Superior temporal gyrus (tissue), 1 donor: ENCODE measurements around the gene VWF.

ENCODE experiments used
- DNase-seq: peaks from one replicate; pipeline ENCODE4 v3.0.0-alpha.2; 2016; ENCODE audit errors: extremely low spot score

Gene VWF

GRCh38 chr12:6058481-6059161 is 65.8 kb downstream of the VWF start:
- DNase-seq: no peak

- DNase-seq: no peak
Measured at GRCh38 chr12:6057700-6058099, 66.8 kb downstream of the VWF start.

- no peak for DNase-seq
Measured at GRCh38 chr12:6056406-6057240, 67.8 kb downstream of the VWF start.

- no peak for DNase-seq
Measured at GRCh38 chr12:6053541-6053940, 70.9 kb downstream of the VWF start.

GRCh38 chr12:6052940-6053329 is 71.5 kb downstream of the VWF start:
- no peak for DNase-seq

GRCh38 chr12:6052206-6052939 is 72.1 kb downstream of the VWF start:
- no peak for DNase-seq

- DNase-seq: no peak
Measured at GRCh38 chr12:6049992-6050391, 74.5 kb downstream of the VWF start.

- no peak for DNase-seq
Measured at GRCh38 chr12:6049587-6049986, 74.9 kb downstream of the VWF start.

- DNase-seq: no peak
Measured at GRCh38 chr12:6047249-6048237, 76.9 kb downstream of the VWF start.

GRCh38 chr12:6046511-6047180 is 77.8 kb downstream of the VWF start:
- no peak for DNase-seq

GRCh38 chr12:6045438-6045837 is 79.0 kb downstream of the VWF start:
- DNase-seq: no peak

GRCh38 chr12:6044082-6044481 is 80.4 kb downstream of the VWF start:
- no peak for DNase-seq

GRCh38 chr12:6042446-6042845 is 82.0 kb downstream of the VWF start:
- DNase-seq: no peak

GRCh38 chr12:6041891-6042290 is 82.6 kb downstream of the VWF start:
- no peak for DNase-seq

GRCh38 chr12:6040815-6041214 is 83.7 kb downstream of the VWF start:
- DNase-seq: no peak

- DNase-seq: peak; percentile 91
Measured at GRCh38 chr12:6039894-6040601, 84.4 kb downstream of the VWF start.

GRCh38 chr12:6038160-6038559 is 86.3 kb downstream of the VWF start:
- DNase-seq: peak; percentile 49

- DNase-seq: no peak
Measured at GRCh38 chr12:6037459-6037858, 87.0 kb downstream of the VWF start.

- DNase-seq: no peak
Measured at GRCh38 chr12:6036509-6036908, 88.0 kb downstream of the VWF start.

- DNase-seq: no peak
Measured at GRCh38 chr12:6034596-6034995, 89.9 kb downstream of the VWF start.
